HG02970 (cell line): ENCODE data around the gene LFNG.

ENCODE experiments used
- ATAC-seq: cut with Tn5 transposase; IDR thresholded peaks from one replicate; pipeline ENCODE4 v1.9.1; 2021; ENCODE audit warnings: mild to moderate bottlenecking, moderate library complexity, moderate number of reproducible peaks; ENCODE audit not compliant: unreplicated experiment, low FRiP score

The LFNG gene

DNA sequence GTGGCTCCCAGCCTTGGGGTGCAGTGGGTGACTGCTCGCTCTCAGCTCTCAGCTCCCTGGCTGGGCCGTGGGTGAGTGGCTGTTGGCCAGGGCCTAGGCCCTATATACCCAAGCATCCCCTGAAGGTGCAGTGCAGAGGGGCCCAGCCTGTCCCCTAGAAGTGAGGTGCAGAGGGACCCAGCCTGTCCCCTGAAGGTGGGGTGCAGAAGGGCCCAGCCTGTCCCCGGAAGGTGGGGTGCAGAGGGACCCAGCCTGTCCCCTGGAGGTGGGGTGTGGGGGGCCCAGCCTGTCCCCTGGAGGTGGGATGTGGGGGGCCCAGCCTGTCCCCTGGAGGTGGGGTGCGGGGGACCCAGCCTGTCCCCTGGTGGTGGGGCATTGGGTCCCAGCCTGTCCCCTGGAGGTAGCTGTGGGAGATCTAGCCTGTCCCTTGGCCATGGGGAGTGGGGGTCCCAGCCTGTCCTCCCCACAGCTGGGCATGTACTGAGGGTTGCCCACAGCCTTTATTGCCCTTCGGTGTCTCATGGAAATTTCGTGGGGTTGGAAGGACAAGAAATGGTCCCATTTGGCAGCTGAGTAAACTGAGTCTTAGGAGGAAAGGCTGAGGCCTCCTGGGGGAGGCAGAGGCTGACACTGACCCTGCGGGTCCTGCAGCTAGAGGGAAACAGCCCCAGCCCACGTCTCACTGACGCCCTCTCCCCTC lies 17.5 kb upstream of the LFNG start:
- no peak for ATAC-seq

DNA sequence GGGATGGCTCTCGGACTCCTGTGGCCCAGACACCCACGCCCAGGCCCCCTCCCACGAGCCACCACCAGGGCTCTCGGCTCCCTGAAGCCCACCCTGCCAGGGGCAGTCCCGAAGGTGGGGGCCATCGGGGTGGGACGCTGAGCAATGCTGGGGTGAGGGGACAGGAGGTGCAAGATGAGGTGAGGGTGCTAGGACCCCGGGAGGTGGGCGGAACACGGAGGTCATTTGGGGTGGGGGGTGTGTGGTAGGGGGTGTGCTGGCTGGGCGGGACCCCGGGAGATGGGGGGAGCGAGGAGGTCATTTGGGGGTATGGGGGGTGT lies 17.0 kb upstream of the LFNG start:
- no peak for ATAC-seq

DNA sequence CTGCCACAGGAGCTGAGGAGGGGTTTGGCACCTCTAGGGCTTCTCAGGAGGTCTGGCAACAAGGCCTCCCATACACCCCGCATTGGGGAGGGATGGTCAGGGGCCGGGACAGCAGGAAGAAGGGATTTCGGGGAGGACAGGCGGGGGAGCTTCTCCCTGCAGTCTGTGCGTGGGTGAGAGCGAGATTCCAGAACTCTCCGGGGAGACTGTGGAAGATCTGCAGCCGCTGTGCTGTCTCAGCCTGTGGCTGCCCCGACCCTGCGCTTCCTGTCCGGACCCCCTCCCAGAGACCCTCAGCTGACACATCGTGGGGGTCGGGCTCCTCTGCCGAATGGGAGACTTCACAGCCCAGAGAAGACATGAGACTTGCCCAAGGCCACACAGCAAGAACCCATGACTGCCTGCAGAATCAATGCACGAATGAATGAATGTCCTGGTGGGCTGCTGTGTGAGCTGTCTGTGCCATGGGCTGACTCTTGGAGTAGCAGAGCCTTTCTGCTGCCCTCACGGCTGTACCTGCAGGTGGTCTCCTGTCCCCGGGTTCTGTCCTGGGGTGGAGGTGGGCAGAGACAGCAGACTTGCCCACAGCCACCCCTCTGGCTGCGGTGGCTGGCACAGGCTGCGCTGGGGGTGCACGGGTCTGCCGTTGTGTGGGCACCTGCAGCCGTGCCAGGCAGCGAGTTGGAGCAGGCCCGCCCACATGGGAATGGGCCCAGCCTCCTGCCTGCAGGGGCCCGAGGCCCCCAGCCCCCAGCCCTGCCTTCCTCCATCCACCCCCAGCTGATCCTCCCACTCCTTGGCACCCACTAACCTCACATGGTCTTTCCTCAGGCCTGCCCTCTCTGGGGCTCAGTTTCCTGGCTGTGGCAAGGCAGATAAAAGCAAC lies 16.3 kb upstream of the LFNG start:
- no peak for ATAC-seq

DNA sequence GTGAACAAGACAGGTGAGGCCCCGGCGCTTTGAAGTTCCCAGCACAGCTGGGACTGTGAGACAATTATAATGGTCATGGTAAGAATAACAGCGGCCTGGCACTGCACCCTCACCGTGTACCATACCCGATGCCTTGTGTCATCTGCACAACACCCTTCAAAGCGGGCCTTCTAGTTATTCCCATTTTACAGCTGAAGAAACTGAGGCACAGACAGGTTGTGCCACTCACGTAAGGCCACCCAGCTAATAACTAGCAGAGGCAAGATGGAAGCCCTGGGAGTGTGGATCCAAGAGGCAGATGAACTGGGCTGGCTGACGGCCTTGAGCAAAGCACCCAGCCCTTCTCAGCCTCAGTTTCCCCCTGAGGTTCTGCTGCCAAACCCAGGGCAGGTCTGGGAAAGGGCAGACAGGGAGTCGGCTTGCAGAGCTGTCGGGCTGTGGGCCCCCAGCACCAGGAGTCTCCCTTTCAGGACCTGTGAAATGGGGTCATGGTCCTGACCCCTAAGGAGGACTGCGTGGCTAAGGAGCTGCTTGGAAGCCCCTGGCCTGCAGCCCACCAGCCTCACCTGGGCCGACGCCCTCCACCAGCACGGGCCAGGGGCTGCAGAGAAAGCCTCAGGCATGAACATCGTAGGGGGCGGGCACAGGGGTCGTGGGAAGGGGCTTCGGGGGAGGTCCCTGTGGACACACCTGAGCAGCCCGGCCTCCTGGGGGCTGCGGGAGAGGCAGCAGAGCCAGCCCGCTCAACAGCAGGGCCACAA lies 15.3 kb upstream of the LFNG start:
- ATAC-seq = no peak

DNA sequence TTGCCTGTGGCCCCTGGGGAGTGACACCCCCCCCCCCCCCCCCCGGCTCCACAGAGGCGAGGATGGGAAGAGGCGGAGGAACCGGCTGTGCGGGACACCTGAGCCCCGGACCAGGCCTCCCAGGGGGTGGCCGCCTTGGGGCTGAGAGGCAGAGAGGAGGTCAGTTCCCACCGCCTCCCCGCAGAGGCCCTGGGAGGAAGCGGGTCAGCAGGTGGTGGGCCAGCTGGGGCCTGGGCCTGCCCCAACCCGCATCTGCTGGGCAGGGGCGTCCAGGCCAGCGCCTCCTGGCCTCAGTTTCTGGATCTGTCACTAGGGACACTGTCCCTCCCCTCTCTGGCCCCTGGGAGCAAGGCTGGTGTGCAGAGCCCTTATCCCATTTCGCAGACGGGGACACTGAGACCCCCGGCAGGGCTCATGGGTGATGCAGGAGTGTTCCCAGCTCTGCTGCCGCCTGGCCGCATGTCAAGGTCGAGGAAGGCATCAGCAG lies 14.6 kb upstream of the LFNG start:
- ATAC-seq = no peak

DNA sequence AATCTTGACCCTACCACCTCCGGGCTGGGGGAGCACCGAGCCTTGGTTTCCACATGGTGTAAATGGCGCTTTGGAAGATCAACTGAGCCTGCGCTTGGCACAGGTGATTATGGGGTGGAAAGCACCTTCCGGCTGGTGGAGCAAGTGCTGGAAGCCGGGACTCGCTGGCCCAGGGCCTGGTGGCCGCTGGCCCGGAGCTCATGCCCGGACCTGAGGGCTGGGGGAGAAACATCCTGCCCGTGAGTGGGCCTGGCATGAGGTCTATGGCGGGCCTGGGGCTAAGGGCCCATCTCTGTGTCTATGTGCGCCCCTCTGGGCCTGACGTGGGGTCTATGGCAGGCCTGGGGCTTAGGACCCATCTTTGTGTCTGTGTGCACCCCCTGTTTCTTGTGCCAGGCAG lies 14.2 kb upstream of the LFNG start:
- no peak for ATAC-seq

DNA sequence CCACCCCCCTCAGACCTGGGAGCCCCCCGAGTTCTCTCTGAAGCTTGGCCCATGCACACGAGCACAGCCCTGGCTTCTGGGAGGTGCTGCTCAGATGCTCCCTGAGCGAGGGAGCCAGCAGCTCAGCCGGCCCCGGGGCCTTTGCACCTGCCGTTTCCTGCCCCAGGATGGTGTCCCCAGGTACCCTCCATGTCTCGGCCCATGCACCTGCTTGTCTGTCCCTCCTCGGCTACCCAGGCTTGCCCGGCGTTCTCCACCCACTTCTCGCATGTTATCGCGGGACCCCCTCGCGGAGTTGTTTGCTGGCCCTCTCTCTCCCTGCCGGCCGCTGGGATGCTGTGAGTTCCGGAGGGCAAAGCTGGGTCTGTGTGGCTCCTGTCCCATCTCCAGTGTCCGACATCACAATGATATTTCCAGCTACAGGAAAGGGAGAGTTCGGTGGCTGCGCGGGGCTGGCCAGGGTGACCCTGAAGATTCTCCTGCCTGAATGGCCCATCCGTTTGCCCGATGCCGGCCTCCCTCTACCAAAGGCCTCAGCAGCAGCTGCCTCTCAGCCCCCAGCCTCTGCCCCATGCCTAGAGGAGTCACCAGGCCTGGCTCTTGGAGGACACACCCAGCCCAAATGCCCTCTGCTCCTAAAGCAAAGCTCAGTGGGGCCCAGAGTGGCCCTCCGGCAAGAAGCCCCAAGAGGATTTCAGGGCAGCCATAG lies 12.2 kb upstream of the LFNG start:
- no peak for ATAC-seq

DNA sequence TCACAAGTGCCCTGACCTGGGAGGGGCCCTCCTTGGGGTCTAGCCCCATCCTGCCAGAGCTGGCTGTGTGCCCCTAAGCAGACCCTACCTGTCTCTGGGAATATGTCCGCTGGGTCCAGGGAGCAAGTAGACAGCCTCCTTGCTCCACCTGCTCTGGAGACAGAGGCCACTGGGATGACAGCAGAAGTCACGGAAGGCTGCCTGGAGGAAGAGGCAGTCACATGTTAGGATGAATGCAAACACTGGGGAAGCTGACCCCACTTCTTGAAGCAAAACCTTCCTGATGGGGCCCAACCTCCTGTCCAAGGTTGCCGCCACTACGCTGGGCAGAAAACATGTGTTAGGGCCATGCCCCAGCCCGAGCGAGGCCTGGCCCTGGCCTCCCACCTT lies 11.7 kb upstream of the LFNG start:
- ATAC-seq = no peak

DNA sequence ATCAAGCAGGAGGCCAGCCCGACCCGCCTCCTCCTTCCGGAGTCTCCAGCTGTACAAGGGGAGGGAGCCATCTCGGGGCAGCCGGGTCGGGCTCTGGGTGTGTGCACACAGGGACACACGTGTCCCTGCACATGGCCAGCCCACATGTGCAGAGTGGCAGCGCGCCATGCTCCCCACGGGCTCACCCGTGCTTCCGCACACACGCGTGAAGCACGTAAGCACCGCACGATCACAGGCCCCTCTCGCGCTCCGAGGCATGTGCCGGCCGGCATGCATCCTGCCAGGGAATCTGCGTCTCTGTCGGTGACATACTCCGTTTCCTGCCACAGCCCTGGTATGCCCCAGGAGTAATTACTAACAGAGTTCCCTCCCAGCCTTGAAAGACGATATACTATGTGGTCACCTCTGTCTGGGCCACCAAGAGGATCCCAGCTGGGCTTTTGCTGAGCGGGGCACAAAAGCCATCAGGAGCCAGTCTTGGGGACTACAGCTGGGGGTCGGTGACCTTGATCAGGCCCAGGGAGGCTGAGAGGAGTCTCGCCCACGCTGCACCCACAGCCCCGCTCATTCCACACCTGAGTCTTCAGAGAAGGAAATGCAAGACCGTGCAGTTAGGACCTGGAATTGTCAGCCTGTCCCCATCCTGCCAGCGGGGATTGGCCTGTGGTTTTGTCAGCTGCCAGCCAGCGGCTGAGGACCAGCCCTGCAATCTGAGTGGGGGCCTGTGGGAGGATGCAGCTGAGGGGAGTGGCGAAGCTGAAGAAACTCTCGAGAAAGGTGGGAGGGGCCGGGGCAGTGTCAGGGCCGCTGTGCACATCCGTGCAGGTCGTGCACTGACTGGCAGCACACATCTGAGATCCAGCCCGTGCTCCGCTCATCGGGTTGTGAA lies 11.0 kb upstream of the LFNG start:
- no peak for ATAC-seq

DNA sequence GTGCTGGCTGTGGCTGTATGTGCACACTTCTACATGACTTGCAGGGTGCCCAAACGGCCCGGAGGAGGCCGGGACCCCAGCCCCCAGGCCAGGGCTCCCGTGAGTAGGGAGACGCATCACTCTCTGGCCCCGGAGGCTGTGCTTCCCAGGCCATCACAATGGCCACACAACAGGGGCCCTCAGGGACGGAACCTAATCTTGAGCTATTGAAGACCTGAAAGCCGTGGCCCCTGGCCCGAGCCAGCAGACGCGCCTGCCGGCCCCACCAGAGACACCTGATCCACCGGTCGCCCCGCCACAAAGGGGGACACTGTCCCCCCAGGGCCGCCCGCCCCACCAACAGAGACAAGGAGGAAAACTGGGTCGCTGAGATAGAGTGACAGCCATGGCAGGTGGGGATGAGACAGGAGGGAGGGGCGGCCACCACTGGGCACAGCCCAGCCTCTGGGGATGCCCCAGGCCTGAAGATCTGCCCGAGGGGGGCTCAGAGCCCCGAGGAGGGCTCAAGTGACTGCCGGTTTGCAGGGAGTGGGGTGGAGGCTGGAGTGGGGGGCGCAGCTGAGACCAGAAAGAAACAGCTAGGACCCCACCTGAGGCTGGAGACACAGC lies 10.2 kb upstream of the LFNG start:
- ATAC-seq = no peak

DNA sequence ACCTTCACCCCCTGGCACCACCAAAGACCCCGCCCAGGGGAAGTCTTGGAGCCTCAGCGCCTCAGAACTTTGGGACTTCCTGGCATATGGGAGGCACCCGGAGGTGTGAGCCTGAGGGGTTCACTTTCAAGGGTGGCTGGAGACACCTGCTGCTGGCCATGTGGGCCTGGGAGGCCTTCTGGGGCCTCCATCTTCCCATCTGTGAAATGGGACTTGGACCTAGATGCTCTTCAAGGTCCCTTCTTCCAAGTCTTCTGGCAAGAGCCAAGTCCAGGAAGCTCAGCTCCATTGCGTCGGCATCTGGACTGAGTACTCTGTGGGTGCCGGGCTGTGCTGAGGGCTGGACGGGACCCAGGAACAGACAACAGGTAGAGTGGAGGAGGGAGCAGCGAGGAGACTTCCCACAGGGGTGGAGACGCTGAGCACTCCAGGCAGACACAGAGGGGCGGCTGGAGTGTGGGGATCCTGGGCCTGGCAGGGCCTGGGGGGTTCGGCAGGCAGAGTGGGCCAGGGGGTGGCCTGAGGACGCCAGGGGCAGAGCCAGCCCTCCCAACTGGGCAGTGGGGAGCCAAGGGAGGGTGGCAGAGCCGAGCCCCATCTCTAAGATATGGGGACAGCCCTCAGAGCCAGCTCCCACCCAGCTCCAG lies 9.3 kb upstream of the LFNG start:
- ATAC-seq = no peak

DNA sequence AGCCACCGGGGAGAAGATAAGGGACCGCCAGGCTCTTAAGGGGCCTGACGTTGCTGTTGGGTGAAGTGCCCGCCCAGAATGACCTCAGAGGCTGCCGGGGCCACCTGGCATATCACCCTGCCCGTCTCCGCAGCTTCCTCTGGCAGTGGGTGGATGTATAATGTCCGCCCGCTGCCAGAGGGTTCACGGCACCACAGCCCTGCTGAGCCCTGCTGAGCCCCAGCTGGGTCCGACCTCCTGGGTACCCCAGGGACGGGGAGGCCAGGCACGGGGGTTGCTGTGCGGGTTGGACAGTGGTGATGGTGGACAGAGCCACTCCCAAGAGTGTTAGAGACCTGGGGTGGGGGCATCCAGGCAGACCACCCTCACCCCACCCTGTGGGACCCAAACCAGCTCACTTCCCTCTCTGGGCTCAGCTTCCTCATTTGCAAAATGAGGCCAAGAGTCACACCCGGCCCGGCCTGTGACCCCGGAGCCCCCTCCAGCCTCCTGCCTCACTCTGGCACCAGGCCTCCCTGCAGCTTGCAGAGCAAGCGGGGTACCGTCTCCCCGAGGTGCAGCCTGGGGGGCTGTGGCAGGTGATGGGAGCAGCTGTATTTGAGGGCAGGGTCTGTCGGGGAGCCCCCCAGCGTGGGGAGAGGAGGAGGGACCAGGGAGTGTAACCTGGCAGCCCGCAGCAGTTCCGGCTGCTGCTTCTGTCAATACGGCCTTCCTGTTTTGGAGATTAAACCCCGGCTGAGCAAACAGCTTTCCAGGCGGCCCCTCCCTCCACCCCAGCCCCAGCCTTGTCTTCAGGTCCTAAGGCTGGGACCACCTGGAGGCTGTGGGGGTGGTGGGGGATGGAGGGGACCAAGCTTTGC lies 8.4 kb upstream of the LFNG start:
- no peak for ATAC-seq

DNA sequence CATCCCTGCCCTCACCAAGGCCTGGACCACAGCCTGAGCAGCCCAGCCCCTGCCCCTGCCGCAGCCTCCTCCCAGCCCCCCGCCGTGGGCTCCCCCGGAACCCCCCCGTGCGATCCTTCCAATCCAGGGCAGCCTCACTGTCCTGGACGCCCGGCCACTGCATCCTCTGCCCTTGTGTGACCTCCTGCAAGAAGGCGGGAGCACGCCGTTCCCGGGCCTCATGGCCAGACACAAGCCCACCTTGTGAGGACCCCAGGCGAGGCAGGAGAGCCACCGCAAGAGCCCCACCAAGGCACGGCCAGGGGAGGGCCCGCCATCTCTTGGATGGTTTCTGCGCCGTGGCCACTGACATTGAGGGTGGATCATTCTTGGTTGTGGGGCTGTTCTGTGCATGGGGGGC lies 7.8 kb upstream of the LFNG start:
- no peak for ATAC-seq

DNA sequence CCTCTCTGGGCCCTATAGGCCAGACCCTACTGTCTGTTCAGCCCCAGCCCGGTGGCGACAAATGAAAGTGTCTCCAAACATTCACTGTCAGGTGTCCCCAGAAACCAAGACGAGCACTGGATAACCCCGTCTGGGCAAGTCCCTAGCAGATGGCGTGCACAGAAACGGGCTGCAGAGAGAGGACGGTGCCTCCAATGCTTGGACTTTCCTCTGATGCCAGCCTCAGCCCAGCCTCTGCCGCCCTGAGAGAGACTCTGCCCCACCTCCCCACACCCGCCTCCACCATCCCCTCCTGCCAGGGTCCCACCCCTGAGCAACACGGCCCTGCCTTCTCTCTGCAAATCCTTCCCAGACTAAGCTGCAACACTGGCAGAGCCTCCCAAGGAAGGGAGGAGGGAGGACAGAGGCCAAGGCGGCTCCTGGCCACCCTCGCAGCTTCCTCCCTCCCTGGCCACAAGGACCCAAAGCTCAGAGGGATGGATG lies 7.4 kb upstream of the LFNG start:
- ATAC-seq = no peak

DNA sequence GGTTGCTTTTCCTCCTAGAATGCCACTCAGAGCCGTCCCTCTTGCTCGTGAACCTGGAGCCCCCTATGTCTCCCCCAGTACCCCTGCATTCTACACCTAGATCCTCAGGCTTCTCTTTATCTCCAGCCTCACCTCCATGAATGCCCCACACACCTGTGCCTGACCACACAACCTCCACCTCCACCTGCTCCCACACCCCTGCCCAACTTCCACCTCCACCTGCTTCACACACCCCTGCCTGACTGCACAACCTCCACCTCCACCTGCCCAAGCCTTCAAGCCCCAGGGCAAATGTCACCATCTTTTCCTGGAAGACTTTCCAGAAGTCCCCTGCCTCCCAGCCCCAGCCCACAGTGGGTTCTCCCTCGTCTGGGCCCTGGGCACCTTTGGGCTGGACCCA lies 6.9 kb upstream of the LFNG start:
- ATAC-seq = no peak

DNA sequence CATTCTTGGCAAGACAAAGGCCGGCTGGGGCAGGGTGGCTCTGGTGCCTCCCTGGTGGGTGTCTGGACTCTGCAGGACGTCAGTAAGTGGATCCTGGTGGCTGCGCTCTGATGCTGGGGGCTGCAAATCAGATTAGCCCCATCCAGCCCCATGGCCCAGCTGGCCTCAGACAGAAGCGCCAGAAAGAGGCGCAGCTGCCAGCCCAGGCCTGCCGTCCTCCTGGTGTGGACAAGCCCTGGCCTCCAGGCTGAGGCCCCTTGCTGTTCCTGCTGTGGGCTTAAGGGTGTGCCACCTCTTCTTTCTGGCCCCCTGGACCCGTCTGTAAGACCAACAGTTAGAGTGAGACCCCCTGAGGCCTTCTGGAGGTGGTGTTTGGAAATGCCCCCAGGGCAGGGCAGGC lies 5.9 kb upstream of the LFNG start:
- no peak for ATAC-seq

DNA sequence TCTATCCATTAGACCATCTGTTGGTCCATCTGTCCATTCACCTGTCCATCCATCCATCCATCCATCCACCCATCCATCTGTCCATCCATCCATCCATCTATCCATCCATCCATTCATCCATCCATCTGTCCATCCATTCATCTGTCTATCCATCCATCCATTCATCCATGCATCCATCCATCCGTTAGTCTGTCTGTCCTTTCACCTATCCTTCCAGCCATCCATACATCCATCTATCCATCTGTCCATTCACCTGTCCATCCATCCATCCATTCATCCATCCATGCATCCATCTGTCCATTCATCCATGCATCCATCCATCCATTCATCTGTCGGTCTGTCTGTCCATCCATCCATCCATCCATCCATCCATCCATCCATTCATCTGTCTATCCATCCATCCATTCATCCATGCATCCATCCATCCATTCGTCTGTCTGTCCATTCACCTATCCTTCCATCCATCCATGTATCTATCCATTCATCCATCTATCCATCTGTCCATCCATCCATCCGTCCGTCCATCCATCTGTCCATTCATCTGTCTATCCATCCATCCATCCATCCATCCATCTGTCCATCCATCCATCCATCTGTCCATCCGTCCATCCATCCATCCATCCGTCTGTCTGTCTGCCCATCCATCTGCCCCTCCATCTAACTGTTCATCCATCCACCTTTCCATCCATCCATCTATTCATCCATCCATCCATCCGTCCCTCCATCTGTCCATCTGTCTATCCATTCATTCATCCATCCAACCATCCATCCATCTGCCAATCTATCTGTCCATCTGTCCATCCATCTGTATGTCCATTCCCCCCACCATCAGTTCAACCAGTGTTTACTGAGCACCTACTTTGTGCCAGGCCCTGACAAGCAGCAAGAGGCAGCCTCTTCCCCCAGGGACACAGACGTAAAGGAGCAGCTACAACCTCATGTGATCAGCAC lies 4.8 kb upstream of the LFNG start:
- ATAC-seq = no peak
